PC-3 (cell line): ENCODE results near the gene KCNK5. TPM values are rescaled to one million over a fixed set of nuclear protein-coding genes. Genes with fewer than 3 reads are reported as not detected.

Source experiments
- ATAC-seq: fragments of 200-7000 bp; cut with Tn5 transposase; 2 replicates; pipeline ENCODE4 v1.9.1; 2020; ENCODE audit warnings: mild to moderate bottlenecking, moderate library complexity
- BruUV-seq: library from RNA; stranded (reverse); fragments of 400-500 nt; replicated peaks from 2 replicates; lab custom pipeline; 2021; lab: Mats Ljungman, UMichigan
- CTCF ChIA-PET: fragments of 300-600 bp; sonication (Branson Sonifier 250); formaldehyde crosslinking; loops from one replicate; lab custom pipeline; 2022; ENCODE audit warnings: antibody characterized with exemption; lab: Charles Lee
- POLR2A ChIA-PET: fragments of 300-600 bp; sonication (Branson Sonifier 250); formaldehyde crosslinking; loops from one replicate; lab custom pipeline; 2022; ENCODE audit warnings: antibody characterized with exemption; ENCODE audit not compliant: unreplicated experiment; lab: Charles Lee
- DNase-seq: peaks from one replicate; pipeline ENCODE4 v3.0.0-alpha.2; 2015
- H2AFZ ChIP-seq: fragments of 300-600 bp; sonication (generic); 2 replicates; pipeline ENCODE4 v1.6.0; 2016; ENCODE audit warnings: antibody characterized with exemption, low read length
- H3F3A ChIP-seq: fragments of 300-600 bp; sonication (generic); one replicate; pipeline ENCODE4 v1.6.0; 2017; ENCODE audit warnings: antibody characterized with exemption, low read length, control low read depth, mild to moderate bottlenecking; ENCODE audit not compliant: unreplicated experiment
- H3K27ac ChIP-seq: fragments of 300-600 bp; sonication (generic); 2 replicates; pipeline ENCODE4 v1.5.1; 2016; ENCODE audit warnings: mild to moderate bottlenecking, low read length
- H3K27me3 ChIP-seq: fragments of 300-600 bp; sonication (generic); 2 replicates; pipeline ENCODE4 v1.6.1; 2016; ENCODE audit warnings: low read length, mixed read lengths
- H3K36me3 ChIP-seq: fragments of 300-600 bp; sonication (generic); 2 replicates; pipeline ENCODE4 v1.6.1; 2016; ENCODE audit warnings: low read depth, mixed run types, low read length, mixed read lengths
- H3K4me1 ChIP-seq: fragments of 300-600 bp; sonication (generic); 2 replicates; pipeline ENCODE4 v1.5.1; 2016; ENCODE audit warnings: low read length; ENCODE audit not compliant: insufficient read depth
- H3K4me2 ChIP-seq: fragments of 300-600 bp; sonication (generic); 2 replicates; pipeline ENCODE4 v1.6.0; 2016; ENCODE audit warnings: low read length
- H3K4me3 ChIP-seq: fragments of 300-600 bp; sonication (generic); 2 replicates; pipeline ENCODE4 v1.5.1; 2016; ENCODE audit warnings: mild to moderate bottlenecking, low read length, mixed read lengths
- H3K79me2 ChIP-seq: fragments of 300-600 bp; sonication (generic); 2 replicates; pipeline ENCODE4 v1.6.1; 2017; ENCODE audit warnings: low read length, mixed read lengths
- H3K9ac ChIP-seq: fragments of 300-600 bp; sonication (generic); 2 replicates; pipeline ENCODE4 v1.6.0; 2016; ENCODE audit warnings: mild to moderate bottlenecking, low read length
- H3K9me2 ChIP-seq: fragments of 300-600 bp; sonication (generic); replicated peaks from 2 replicates; pipeline ENCODE4 v1.6.1; 2016; ENCODE audit warnings: mixed run types, low read length, mixed read lengths
- H3K9me3 ChIP-seq: fragments of 300-600 bp; sonication (generic); 2 replicates; pipeline ENCODE4 v1.6.1; 2016; ENCODE audit warnings: low read length, mixed read lengths
- H4K20me1 ChIP-seq: fragments of 300-600 bp; sonication (generic); 2 replicates; pipeline ENCODE4 v1.6.1; 2016; ENCODE audit warnings: low read length, mixed read lengths
- EZH2 ChIP-seq: fragments of 300-600 bp; sonication (generic); IDR thresholded peaks from one replicate; pipeline ENCODE4 v1.6.1; 2017; ENCODE audit warnings: antibody characterized with exemption, mild to moderate bottlenecking, low read length; ENCODE audit not compliant: unreplicated experiment
- EZH2phosphoT487 ChIP-seq: fragments of 300-600 bp; sonication (generic); IDR thresholded peaks from 2 replicates; pipeline ENCODE4 v1.6.1; 2018; ENCODE audit warnings: mild to moderate bottlenecking, antibody characterized with exemption, low read length, borderline replicate concordance
- intact Hi-C: fragments of 100-400 bp; cut with micrococcal nuclease; formaldehyde crosslinking; loops from 2 replicates; pipeline ENCODE4 v1.9.0; 2023
- total RNA-seq: library from RNA; depleted of rRNA; stranded (reverse); fragments of >200 nt; gene quantifications from 2 replicates; pipeline ENCODE4 v1.2.3, GENCODE V29; 2014
- TF ChIP-seq, protein P1 (sequence below): fragments of 300-600 bp; sonication (generic); conservative IDR thresholded peaks from 2 replicates; pipeline ENCODE4 v1.5.1; 2017; ENCODE audit warnings: antibody characterized with exemption, low read depth, mild to moderate bottlenecking, low read length

The KCNK5 gene
- total RNA-seq, 1 experiment from 2014 or later = 3.5 TPM

DNA sequence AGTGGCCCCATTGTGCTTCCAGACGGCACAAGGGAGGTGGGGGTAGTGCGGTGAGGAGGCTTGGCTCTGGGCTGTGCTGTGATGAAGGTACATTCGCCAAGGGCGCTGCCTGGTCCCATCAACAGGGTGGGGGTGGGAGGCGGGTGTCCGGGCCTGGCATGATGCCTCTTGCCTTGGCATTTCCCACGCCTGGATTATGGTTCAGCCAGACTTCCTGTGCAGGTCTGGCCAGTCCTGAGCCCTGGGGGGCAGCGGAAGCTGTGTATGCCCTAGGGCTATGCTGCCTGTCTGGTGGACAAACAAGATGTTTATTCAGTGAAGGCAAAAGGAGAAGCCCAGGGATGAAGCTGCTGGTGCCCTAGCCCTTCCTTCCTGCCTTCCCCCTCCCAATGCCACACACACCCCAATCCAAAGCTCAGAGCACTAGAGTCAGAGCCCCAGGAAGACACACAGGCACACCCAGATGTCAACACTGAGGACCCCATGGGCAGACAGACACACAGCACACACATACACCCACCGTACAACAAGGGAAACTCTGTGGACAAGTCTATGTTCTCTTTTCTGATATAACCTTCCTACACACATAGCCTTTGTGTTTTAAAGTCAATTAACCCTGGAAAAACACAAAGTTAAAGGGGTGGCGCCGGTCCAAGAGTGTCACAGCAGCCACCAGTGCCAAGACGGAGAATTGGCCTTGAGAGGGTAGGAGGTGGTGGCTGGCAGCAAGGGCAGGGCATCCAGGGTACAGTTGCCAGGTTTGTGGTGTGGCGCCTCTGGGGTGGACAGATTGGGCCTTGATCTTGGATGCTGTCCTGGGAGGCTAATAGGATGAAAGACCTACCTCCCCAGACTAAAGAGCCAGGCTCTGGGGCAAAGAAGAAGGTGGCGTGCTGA is 59.6 kb downstream of the KCNK5 start:
- POLR2A ChIA-PET = no interaction called here
- no TSS peak for BruUV-seq
- H3K4me1 ChIP-seq = peaks cover 26% of the 10 kb centered on the region
- intact Hi-C loops = no loop called here
- no peaks in the 10 kb centered on the region for H3F3A ChIP-seq
- CTCF ChIA-PET = no interaction called here
- no peaks in the 10 kb centered on the region for H3K9me2 ChIP-seq
- H3K9ac ChIP-seq = peak overlapping the region; percentile 13; the same call in 1 of the 2 replicates
- no peaks in the 10 kb centered on the region for H3K79me2 ChIP-seq
- TF ChIP-seq, protein P1, sequence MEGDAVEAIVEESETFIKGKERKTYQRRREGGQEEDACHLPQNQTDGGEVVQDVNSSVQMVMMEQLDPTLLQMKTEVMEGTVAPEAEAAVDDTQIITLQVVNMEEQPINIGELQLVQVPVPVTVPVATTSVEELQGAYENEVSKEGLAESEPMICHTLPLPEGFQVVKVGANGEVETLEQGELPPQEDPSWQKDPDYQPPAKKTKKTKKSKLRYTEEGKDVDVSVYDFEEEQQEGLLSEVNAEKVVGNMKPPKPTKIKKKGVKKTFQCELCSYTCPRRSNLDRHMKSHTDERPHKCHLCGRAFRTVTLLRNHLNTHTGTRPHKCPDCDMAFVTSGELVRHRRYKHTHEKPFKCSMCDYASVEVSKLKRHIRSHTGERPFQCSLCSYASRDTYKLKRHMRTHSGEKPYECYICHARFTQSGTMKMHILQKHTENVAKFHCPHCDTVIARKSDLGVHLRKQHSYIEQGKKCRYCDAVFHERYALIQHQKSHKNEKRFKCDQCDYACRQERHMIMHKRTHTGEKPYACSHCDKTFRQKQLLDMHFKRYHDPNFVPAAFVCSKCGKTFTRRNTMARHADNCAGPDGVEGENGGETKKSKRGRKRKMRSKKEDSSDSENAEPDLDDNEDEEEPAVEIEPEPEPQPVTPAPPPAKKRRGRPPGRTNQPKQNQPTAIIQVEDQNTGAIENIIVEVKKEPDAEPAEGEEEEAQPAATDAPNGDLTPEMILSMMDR = no peak
- TF ChIP-seq EZH2 = no peak
- no peak for TF ChIP-seq EZH2phosphoT487
- peak overlapping the region; percentile 75 for H3K27ac ChIP-seq
- H3K36me3 ChIP-seq = no peaks in the 10 kb centered on the region
- no peaks in the 10 kb centered on the region for H3K9me3 ChIP-seq
- DNase-seq (peak; percentile 79), ATAC-seq (peak; percentile 35; the same call in 1 of the 2 replicates)
- no peak overlapping the region for H2AFZ ChIP-seq
- H3K4me3 ChIP-seq = no peak overlapping the region
- peaks cover 13% of the 10 kb centered on the region; the same call in 1 of the 2 replicates for H3K27me3 ChIP-seq
- H4K20me1 ChIP-seq = no peaks in the 10 kb centered on the region
- peak overlapping the region; percentile 35 for H3K4me2 ChIP-seq

DNA sequence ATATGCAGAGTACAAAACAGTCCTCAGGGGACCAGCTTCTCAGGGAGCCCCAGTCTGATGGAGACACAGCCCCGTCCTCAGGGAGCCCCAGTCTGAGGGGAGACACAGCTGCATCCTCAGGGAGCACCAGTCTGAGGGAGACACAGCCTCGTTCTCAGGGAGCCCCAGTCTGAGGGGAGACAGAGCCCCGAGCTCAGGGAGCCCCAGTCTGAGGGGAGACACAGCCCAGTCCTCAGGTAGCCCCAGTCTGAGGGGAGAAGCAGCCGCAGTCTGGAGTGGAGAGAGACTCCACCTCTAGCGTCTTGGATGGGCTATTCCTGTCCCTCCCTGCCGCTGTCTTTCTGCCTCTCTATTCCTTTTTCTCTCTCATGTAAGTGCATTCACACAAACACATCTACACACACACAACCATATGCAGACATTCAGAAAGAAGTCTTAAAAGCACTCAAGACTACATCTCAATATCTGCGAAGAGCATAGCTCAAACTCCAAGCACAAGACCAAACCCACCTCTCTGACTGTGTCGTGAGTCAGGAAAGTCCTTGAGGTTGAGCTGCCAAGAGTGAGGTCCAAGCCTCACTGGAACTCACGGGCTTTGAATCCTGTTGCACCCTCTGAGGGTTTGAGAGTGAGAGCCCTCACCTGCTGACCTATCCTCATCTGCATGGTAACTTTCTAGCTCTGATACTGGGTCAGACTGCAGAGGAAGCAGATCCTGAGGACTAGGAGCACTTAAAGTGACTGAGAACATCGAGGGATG is 61.2 kb downstream of the KCNK5 start:
- DNase-seq (peak; percentile 11), ATAC-seq (no peak)
- no peaks in the 10 kb centered on the region for H3F3A ChIP-seq
- no peak overlapping the region for H3K4me3 ChIP-seq
- TF ChIP-seq, protein P1 = no peak
- TF ChIP-seq EZH2 (no peak), EZH2phosphoT487 (no peak)
- no peaks in the 10 kb centered on the region for H3K9me2 ChIP-seq
- no peaks in the 10 kb centered on the region for H3K79me2 ChIP-seq
- H3K4me2 ChIP-seq = no peak overlapping the region
- H3K27ac ChIP-seq = no peak overlapping the region
- ChIA-PET CTCF (interaction anchor here (0.6 to 0.9 kb wide), 2 partner anchors 23 to 135 kb away, joined by 3 read pairs; no protein-coding TSS in a partner anchor), POLR2A (no interaction called here)
- H3K9me3 ChIP-seq = no peaks in the 10 kb centered on the region
- no peak overlapping the region for H2AFZ ChIP-seq
- H3K9ac ChIP-seq = no peak overlapping the region
- H3K27me3 ChIP-seq = peaks cover 13% of the 10 kb centered on the region; the same call in 1 of the 2 replicates
- intact Hi-C loops = no loop called here
- no TSS peak for BruUV-seq
- no peaks in the 10 kb centered on the region for H3K36me3 ChIP-seq
- peaks cover 26% of the 10 kb centered on the region for H3K4me1 ChIP-seq
- H4K20me1 ChIP-seq = no peaks in the 10 kb centered on the region
